Measurements from ENCODE around the gene ACO1.

The ACO1 gene

DNA sequence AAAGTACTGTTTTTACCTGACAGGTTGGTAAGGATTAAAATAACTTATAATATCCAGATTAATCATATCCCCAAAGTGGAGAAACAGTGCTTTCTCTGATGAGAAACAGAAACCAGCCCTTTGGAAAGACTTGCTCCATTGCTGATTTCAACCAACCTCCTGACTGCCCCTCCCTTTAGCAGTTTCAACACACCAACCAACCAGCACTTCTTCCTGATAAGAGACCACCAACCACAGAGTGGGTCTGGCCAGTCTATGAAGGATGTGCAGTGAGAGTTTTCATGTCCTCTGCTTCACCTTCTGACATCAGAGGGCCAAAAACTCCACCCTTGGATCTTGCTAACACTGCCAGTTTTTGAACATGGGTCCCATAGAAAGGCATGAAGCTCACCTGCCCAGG, 113.5 kb downstream of the ACO1 start:
- DNase-seq: no peak

DNA sequence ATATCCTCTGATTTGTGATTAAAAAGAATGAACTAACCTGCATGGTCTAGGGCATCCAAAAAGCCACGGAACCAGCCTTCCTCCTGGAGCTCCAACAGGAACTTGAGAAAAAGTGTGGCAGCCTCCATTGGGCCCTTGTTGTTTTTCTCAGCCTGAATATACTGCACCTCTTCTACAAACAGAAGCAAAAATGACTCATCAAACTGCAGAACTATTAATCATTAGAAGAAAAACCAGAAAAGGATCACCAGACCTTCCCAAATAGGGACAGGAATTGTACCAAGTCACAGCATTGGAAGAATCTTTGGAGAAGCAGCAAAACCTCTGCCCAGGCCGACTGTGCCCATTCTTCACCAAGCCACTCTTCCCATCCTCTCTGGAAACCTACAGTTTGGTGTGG, 116.3 kb downstream of the ACO1 start:
- peak; percentile 9 for DNase-seq

DNA sequence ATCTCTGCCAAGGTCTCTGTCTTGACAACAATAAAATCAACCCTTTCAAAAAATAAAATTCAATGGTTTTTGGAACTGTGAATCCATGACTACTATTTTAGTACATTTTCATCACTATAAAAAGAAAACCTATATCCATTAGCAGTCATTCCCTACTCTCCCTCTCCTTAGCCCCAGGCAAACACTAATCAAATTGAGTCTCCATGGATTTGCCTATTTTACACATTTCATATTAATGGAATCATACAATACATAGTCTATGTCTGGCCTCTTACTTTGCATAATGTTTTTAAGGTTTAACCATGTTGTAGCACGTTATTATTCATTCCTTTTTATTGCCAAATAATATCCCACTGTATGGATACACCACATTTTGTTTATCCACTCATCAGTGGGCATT, 117.4 kb downstream of the ACO1 start:
- DNase-seq: no peak

DNA sequence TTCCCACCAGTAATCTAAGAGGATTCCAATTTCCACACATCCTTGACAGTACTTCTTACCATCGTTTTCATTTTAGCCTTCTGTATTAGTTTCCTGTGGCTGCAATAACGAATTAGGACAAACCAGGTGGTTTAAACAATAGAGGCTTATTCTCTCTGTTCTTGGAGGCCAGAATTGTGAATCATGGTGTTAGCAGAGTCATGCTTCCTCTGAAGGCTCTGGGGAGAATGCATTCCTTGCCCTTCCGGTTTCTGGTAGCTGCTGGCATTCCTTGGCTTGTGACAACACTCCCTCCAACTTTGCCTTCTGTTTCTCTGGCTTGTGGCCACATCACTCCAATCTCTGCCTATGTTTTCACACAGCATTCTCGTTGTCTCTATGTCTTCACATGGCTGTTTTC, 118.0 kb downstream of the ACO1 start:
- peak; percentile 32 for DNase-seq

- DNase-seq: no peak
These were observed 118.6 kb downstream of the ACO1 start for GRCh38 chr9:32503008-32503407.

All from fibroblast of skin of abdomen (primary cell).